Activated CD8-positive, alpha-beta memory T cell treated with anti-CD3 and anti-CD28 coated beads, Interleukin-2, amount 50 U/mL, for 48 hours (primary cell): ENCODE results near the gene RNASET2.
"Not testable (repeated sequence)": the region's sequence is repeated elsewhere in the genome, so short reads cannot be mapped to it uniquely, and the experiment has no call there.

Source experiments
- DNase-seq: peaks from one replicate; pipeline ENCODE4 v3.0.0-alpha.2; 2020

RNASET2 gene

DNA sequence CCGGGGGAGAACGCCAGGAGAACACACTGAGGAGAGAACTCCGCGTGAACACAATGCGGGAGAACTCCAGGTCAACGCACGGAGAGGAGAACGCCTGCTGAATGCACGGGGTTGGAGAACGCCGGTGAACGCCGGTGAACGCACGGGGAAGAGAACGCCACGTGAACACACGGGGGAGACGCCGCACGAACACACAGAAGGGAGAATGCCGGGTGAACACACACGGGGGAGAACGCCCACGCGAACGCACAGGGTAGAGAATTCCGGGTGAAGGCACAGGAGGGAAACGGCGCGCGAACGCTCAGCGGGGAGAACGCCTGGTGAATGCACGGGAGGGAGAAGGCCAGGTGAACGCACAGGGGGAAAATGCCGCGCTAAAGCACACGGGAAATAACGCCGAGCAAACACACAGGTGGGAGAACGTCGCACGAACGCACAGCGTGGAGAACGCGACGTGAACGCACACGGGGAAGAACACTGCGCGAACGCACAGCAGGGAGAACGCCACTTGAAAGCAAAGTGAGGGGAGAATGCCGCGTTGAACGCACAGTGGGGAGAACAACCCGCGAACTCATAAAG lies 56.1 kb downstream of the RNASET2 start:
- DNase-seq = no peak

DNA sequence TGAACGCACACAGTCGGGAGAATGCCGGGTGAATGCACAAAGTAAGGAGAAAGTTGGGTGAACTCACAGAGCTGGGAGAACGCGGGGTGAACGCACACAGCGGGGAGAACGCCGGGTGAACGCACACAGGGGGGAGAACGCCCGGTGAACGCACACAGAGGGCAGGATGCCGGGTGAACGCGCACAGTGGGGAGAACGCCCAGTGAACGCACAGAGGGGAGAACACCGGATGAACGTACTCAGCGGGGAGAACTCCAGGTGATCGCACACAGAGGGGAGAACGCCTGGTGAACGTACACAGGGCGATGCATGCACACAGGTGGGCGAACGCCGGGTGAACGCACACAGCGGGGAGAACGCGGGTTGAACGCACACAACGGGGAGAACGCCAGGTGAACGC lies 57.4 kb downstream of the RNASET2 start:
- no peak for DNase-seq

DNA sequence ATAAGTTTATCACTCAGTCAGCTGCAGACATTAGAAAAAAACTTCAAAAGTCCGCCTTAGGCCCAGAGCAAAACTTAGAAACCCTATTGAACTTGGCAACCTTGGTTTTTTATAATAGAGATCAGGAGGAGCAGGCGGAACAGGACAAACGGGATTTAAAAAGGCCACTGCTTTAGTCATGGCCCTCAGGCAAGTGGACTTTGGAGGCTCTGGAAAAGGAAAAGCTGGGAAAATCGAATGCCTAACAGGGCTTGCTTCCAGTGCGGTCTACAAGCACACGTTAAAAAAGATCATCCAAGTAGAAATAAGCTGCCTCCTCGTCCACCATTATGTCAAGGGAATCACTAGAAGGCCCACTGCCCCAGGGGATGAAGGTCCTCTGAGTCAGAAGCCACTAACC lies 61.7 kb downstream of the RNASET2 start:
- not testable (repeated sequence) for DNase-seq

DNA sequence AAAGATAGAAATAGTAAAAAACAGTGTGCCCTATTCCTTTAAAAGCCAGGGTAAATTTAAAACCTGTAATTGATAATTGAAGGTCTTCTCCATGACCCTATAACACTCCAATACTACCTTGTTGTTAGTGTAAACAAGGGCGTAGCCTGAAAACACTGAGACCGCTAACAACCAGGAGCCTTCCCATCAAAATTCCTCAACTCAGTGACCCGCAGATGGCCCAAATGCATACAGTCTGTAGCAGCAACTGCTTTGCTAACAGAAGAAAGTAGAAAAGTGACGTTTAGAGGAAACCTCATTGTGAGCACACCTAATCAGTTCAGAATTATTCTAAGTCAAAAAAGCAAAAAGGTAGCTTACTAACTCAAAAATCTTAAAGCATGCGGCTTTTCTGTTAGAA lies 63.9 kb downstream of the RNASET2 start:
- DNase-seq = not testable (repeated sequence)

DNA sequence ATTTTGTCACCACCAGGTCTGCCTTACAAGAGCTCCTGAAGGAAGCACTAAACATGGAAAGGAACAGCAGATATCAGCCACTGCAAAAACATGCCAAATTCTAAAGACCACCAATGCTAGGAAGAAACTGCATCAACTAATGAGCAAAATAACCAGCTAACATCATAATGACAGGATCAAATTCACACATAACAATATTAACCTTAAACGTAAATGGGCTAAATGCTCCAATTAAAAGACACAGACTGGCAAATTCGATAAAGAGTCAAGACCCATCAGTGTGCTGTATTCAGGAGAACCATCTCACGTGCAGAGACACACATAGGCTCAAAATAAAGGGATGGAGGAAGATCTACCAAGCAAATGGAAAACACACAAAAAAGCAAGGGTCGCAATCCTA lies 69.6 kb downstream of the RNASET2 start:
- DNase-seq = not testable (repeated sequence)

DNA sequence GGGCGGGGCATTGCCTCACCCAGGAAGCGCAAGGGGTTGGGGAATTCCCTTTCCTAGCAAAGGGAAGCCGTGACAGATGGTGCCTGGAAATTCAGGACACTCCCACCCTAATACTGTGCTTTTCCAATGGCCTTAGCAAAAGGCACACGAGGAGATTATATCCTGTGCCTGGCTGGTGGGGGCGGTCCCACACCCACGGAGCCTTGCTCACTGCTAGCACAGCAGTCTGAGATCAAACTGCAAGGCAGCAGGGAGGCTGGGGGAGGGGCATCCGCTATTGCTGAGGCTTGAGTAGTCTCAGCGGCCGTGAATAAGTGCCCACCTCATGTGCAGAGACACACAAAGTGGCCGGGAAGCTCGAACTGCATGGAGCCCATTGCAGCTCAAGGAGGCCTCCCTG lies 71.4 kb downstream of the RNASET2 start:
- DNase-seq = not testable (repeated sequence)

DNA sequence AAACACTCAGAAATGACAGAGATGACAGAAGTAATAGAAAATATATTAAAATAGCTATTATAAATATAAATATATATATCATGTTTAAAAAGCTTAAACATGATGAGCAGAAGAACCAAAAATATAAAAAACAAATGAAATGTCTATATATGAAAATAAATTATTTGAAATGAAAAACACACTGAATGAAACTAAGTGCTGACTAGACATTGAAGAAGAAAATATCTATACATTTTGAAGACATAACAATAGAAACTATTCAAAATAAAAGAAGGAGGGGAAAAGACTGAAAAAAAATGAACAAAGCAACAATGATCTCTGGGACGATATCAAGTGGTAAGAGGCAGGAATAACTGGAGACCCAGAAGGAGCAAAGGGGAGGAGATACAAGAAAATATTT lies 76.8 kb downstream of the RNASET2 start:
- no peak for DNase-seq
